BJ (cell line): ENCODE measurements around the gene PLN. TPM values are rescaled to one million over a fixed set of nuclear protein-coding genes. Genes with fewer than 3 reads are reported as not detected.

Experiments used
- CTCF ChIA-PET: fragments of 350-600 bp; formaldehyde crosslinking; extraction: SDS; loops from one replicate; lab custom pipeline; 2021; ENCODE audit warnings: antibody characterized with exemption, inconsistent platforms; lab: Yijun Ruan, JAX
- POLR2A ChIA-PET: fragments of 300-600 bp; sonication (Branson Sonifier 250); formaldehyde crosslinking; extraction: SDS; loops from one replicate; lab custom pipeline; 2021; ENCODE audit warnings: antibody characterized with exemption; lab: Charles Lee
- DNase-seq: peaks from one replicate; pipeline ENCODE4 v3.0.0-alpha.2; 2011; ENCODE audit warnings: low read depth
- H3K27me3 ChIP-seq: 2 replicates; pipeline ENCODE4 v1.6.0; 2011; ENCODE audit warnings: low read length; ENCODE audit not compliant: control insufficient read depth, insufficient read depth
- H3K36me3 ChIP-seq: 2 replicates; pipeline ENCODE4 v1.5.1; 2011; ENCODE audit warnings: low read length; ENCODE audit not compliant: control insufficient read depth, insufficient read depth
- H3K4me3 ChIP-seq: 2 replicates; pipeline ENCODE4 v1.5.1; 2011; ENCODE audit warnings: low read depth, mild to moderate bottlenecking, control low read depth, low read length
- polyA plus RNA-seq: library from polyadenylated mRNA; depleted of rRNA; stranded (reverse); fragments of >200 nt; gene quantifications from 2 replicates; pipeline ENCODE4 v1.2.3, GENCODE V29; 2011
- TF ChIP-seq, protein P1 (sequence below): IDR thresholded peaks from 2 replicates; pipeline ENCODE4 v1.5.1; 2011; ENCODE audit warnings: low read depth, mild to moderate bottlenecking, control low read depth, inconsistent platforms, low read length, moderate library complexity; ENCODE audit not compliant: insufficient read depth

The PLN gene
- polyA plus RNA-seq, 1 experiment, result 0.05 TPM

DNA sequence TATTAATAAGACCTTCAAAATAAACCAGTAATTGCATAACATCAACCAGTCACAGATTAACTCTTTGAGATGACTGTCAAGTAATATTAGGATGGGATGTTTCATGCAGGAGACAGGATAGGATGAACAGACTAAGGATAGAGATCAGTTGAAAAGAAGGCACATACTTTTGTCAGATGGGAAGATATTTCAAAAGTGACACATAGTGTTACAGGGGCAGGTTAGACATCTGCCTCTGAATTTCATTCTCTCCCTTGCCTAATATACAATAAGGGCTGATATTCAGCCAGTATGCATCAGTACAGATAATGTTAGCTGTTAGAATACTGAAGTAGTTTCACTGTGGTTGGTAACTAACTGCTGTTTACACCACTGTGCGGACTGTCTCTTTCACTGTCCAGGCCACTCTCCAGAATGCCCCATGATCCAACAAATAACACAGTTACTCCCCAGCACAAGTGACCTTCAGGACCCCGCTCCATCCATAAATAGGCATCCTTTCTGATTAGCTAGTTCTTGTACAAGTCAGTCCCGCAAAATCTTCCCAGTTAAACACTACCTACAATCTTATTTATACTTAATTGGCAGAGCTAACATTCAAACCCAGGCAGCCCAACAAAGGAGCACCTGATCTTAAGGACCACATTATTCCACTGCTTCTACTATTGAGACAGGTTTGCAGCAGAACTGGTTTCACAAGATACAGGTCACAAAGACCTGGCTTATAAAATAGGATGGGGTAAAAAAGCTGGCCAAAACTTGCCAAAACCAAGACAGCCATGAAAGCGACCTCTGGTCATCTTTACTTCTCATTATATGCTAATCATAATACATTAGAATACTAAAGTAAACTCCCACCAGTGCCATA lies 21.9 kb upstream of the PLN start:
- TF ChIP-seq, protein P1, sequence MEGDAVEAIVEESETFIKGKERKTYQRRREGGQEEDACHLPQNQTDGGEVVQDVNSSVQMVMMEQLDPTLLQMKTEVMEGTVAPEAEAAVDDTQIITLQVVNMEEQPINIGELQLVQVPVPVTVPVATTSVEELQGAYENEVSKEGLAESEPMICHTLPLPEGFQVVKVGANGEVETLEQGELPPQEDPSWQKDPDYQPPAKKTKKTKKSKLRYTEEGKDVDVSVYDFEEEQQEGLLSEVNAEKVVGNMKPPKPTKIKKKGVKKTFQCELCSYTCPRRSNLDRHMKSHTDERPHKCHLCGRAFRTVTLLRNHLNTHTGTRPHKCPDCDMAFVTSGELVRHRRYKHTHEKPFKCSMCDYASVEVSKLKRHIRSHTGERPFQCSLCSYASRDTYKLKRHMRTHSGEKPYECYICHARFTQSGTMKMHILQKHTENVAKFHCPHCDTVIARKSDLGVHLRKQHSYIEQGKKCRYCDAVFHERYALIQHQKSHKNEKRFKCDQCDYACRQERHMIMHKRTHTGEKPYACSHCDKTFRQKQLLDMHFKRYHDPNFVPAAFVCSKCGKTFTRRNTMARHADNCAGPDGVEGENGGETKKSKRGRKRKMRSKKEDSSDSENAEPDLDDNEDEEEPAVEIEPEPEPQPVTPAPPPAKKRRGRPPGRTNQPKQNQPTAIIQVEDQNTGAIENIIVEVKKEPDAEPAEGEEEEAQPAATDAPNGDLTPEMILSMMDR, result no peak
- DNase-seq, result no peak
- no peaks in the 10 kb centered on the region; the same call in 1 of the 2 replicates for H3K36me3 ChIP-seq
- ChIA-PET CTCF (interaction anchor here (0.5 kb wide), 1 partner anchor 183 kb away, joined by 3 read pairs; no protein-coding TSS in a partner anchor), POLR2A (no interaction called here)
- H3K4me3 ChIP-seq, result no peak overlapping the region
- no peaks in the 10 kb centered on the region for H3K27me3 ChIP-seq

DNA sequence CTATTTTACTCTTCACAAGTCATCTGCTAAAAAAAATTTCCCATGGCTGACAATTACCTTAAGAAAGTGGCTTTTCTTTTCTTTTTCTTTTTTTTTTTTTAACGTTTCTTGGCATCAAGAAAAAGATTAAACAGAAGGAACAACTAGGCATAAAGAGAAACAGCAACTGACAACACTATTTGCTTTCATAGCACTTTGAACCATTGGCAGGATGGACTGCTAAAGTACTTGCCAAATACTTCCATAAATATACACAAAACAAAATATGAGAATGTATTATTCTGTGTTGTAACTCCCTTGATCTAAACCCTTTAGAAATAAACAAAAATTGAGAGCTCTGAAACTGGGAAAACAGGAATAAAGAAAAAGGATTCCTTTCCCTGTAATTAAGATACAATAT lies 20.0 kb upstream of the PLN start:
- no peak for DNase-seq
- no peaks in the 10 kb centered on the region for H3K27me3 ChIP-seq
- ChIA-PET POLR2A (no interaction called here), CTCF (no interaction called here)
- H3K36me3 ChIP-seq, result no peaks in the 10 kb centered on the region
- H3K4me3 ChIP-seq, result no peak overlapping the region
- TF ChIP-seq, protein P1, result no peak

DNA sequence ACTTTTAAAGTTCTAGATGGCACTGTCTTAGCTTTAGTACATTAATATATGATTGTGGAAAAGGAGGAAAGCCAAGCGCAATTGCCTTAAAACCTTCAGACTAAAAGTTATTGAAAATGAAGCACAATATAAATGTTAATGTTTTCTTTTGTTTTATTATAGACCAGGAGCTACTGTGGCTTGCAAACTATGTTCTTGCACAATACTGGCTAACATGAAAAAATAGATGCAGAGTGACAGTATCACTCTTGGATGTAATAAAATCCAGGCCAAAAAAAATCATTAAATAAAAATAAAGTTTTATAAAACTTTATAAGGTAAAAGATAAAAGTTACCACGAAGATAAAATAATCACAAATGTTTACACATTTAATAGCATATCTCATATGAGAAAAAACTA lies 18.3 kb upstream of the PLN start:
- no peak overlapping the region for H3K4me3 ChIP-seq
- H3K36me3 ChIP-seq, result no peaks in the 10 kb centered on the region
- DNase-seq, result no peak
- TF ChIP-seq, protein P1, result no peak
- no peaks in the 10 kb centered on the region for H3K27me3 ChIP-seq
- ChIA-PET CTCF (no interaction called here), POLR2A (no interaction called here)

DNA sequence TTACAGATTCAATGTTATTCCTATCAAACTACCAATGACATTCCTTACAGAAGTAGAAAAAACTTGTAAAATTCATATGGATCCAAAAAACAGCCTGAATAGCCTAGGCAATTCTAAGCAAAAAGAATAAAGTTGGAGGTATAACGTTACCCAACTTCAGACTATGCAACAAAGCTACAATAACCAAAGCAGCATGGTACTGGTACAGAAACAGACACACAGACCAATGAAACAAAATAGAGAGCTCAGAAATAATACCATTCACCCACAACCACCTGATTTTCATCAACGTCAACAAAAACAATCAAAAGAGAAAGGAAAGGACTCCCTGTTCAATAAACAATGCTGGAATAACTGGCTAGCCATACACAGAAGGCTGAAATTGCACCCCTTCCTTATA lies 17.2 kb upstream of the PLN start:
- DNase-seq, result no peak
- no peaks in the 10 kb centered on the region for H3K36me3 ChIP-seq
- ChIA-PET POLR2A (no interaction called here), CTCF (no interaction called here)
- no peaks in the 10 kb centered on the region for H3K27me3 ChIP-seq
- no peak overlapping the region for H3K4me3 ChIP-seq
- TF ChIP-seq, protein P1, result no peak

DNA sequence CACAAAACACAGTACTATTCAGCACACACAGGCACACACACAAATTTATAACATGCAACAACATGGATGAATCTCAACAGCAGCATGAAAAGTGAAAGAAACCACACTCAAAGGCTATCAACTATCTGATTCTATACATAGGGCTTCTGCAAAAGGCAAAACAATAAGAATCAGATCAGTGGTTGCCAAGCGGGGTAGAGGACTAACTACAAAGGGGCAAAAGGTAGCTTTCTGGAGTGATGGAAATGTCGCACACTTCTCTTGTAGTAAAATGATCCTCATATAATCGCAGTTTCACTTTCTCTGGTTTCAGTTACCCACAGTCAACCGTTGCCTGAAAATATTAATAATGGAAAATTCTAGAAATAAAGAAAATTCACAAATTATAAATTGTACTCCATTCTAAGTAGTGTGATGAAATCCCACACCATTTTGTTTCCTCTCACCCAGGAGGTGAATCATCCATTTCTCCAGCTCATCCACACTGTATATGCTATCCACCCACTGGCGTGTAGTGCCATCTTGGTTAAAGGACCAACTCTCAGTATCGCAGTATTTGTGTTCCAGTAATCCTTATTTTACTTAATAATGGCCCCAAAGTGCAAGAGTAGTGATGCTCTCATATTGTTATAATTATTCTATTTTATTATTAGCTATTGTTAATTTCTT lies 12.8 kb upstream of the PLN start:
- no peaks in the 10 kb centered on the region for H3K27me3 ChIP-seq
- H3K36me3 ChIP-seq, result no peaks in the 10 kb centered on the region
- POLR2A ChIA-PET, result no interaction called here
- DNase-seq, result no peak
- CTCF ChIA-PET, result no interaction called here
- no peak overlapping the region for H3K4me3 ChIP-seq
- TF ChIP-seq, protein P1, result no peak
